H1 (cell line): ENCODE results near the gene TAGLN2.

Experiments
- ATF3 ChIP-seq: IDR thresholded peaks from 2 replicates; pipeline ENCODE4 v1.6.1; 2011; ENCODE audit warnings: low read depth, mild to moderate bottlenecking, low read length; ENCODE audit not compliant: insufficient read depth
- CBX8 ChIP-seq: fragments of 300-800, 300-1000 bp; sonication (generic); IDR thresholded peaks from 2 replicates; pipeline ENCODE4 v1.7.1; 2016; ENCODE audit warnings: low read depth, low read length, borderline replicate concordance
- CTCF ChIP-seq, 3 experiments: IDR thresholded peaks; 1 replicate in 2 of 3; 2 replicates in 1 of 3; pipeline versions ENCODE4 v1.5.1 to v1.6.1; 2011; ENCODE audit warnings: low read length in 3 of 3, mild to moderate bottlenecking in 3 of 3, inconsistent platforms in 2 of 3, low read depth in 1 of 3, moderate library complexity in 1 of 3; ENCODE audit not compliant: insufficient read depth in 1 of 3; ENCODE audit errors: control extremely low read depth in 1 of 3
- EZH2 ChIP-seq: fragments of 200-600 bp; sonication (generic); IDR thresholded peaks from 2 replicates; pipeline ENCODE4 v1.7.1; 2012; ENCODE audit warnings: low read depth, mild to moderate bottlenecking, moderate library complexity, low read length, inconsistent platforms; ENCODE audit not compliant: severe bottlenecking
- GTF2F1 ChIP-seq: IDR thresholded peaks from 2 replicates; pipeline ENCODE4 v1.6.1; 2012; ENCODE audit warnings: low read depth, low read length, improper control_type of control experiment, borderline replicate concordance
- JUND ChIP-seq: IDR thresholded peaks from 2 replicates; pipeline ENCODE4 v1.6.1; 2011; ENCODE audit warnings: mild to moderate bottlenecking, improper control_type of control experiment, low read length
- MAFK ChIP-seq: IDR thresholded peaks from 2 replicates; pipeline ENCODE4 v1.6.1; 2012; ENCODE audit warnings: low read depth, mild to moderate bottlenecking, improper control_type of control experiment, low read length
- POLR2A ChIP-seq, 2 experiments: IDR thresholded peaks; 1 replicate in 1 of 2; 2 replicates in 1 of 2; pipeline ENCODE4 v1.6.1; 2011; ENCODE audit warnings: low read depth in 2 of 2, low read length in 2 of 2, mild to moderate bottlenecking in 2 of 2; ENCODE audit errors: control extremely low read depth in 1 of 2
- RFX5 ChIP-seq: IDR thresholded peaks from 2 replicates; pipeline ENCODE4 v1.6.1; 2011; ENCODE audit warnings: low read depth, low read length, improper control_type of control experiment, borderline replicate concordance
- SIN3A ChIP-seq, 2 experiments: IDR thresholded peaks in 1 of 2; conservative IDR thresholded peaks in 1 of 2; 2 replicates each; pipeline ENCODE4 v1.6.1; 2011 to 2012; ENCODE audit warnings: low read length in 2 of 2, improper control_type of control experiment in 1 of 2, low read depth in 1 of 2, mild to moderate bottlenecking in 1 of 2
- SP1 ChIP-seq: IDR thresholded peaks from 2 replicates; pipeline ENCODE4 v1.6.1; 2011; ENCODE audit warnings: low read depth, low read length
- SUZ12 ChIP-seq: fragments of 200-600 bp; sonication (generic); IDR thresholded peaks from 2 replicates; pipeline ENCODE4 v1.6.1; 2012; ENCODE audit warnings: mild to moderate bottlenecking, inconsistent platforms, low read length, moderate library complexity, mixed read lengths
- USF2 ChIP-seq: IDR thresholded peaks from 2 replicates; pipeline ENCODE4 v1.6.1; 2011; ENCODE audit warnings: low read length, improper control_type of control experiment
- YY1 ChIP-seq: IDR thresholded peaks from 2 replicates; pipeline ENCODE4 v1.6.1; 2011; ENCODE audit warnings: low read depth, mild to moderate bottlenecking, low read length

GRCh38 chr1:159872891-159873290 lies 52.4 kb downstream of the TAGLN2 start:
- TF ChIP-seq GTF2F1 (no peak), JUND (no peak), CTCF (IDR thresholded peaks at IDR 0.05; ENCODE audit: control extremely low read depth in 1 of 3, insufficient read depth in 1 of 3, low read depth in 1 of 3, low read length in 3 of 3) (no peak), SUZ12 (no peak), POLR2A (IDR thresholded peaks at IDR 0.05; ENCODE audit: control extremely low read depth in 1 of 2, low read depth in 2 of 2, low read length in 2 of 2) (no peak), SP1 (no peak), YY1 (no peak), CBX8 (no peak), MAFK (no peak), EZH2 (no peak), ATF3 (no peak), USF2 (no peak), RFX5 (no peak), SIN3A (conservative IDR thresholded peaks at IDR 0.05 in 1 of 2, IDR thresholded peaks at IDR 0.05 in 1 of 2; ENCODE audit: low read depth in 1 of 2, low read length in 2 of 2) (no peak)
